T-helper 17 cell (primary cell): ENCODE results near the gene RPL37. TPM values are rescaled to one million over a fixed set of nuclear protein-coding genes. Genes with fewer than 3 reads are reported as not detected.
"Not testable (repeated sequence)": the region's sequence is repeated elsewhere in the genome, so short reads cannot be mapped to it uniquely, and the experiment has no call there.

Experiments used
- ATAC-seq: fragments of 150-1000 bp; cut with Tn5 transposase; 2 replicates; pipeline ENCODE4 v1.10.0; 2021; ENCODE audit warnings: mild to moderate bottlenecking, moderate library complexity
- DNase-seq, 3 donors: peaks; one replicate each; pipeline versions ENCODE4 v3.0.0 to v3.0.0-alpha.2; 2020 to 2021
- H3K9me3 ChIP-seq: one replicate; pipeline ENCODE4 v1.7.0; 2013; ENCODE audit warnings: low read length, mild to moderate bottlenecking; ENCODE audit not compliant: control insufficient read depth, poor library complexity, severe bottlenecking
- H3K27ac Mint-ChIP-seq: one replicate; pipeline ENCODE4 v1.8.0; 2022; ENCODE audit warnings: mild to moderate bottlenecking, moderate library complexity, mixed read lengths
- H3K27me3 Mint-ChIP-seq: one replicate; pipeline ENCODE4 v1.8.0; 2022; ENCODE audit warnings: mixed read lengths
- H3K36me3 Mint-ChIP-seq: one replicate; pipeline ENCODE4 v1.8.0; 2022; ENCODE audit warnings: low read depth, mixed read lengths
- H3K4me1 Mint-ChIP-seq: one replicate; pipeline ENCODE4 v1.8.0; 2022; ENCODE audit warnings: mild to moderate bottlenecking, mixed read lengths
- H3K4me3 Mint-ChIP-seq: one replicate; pipeline ENCODE4 v1.8.0; 2022; ENCODE audit warnings: mild to moderate bottlenecking, moderate library complexity, mixed read lengths
- total RNA-seq, 4 donors: library from RNA in 2 of 4; stranded (reverse) in 2 of 4; gene quantifications; one replicate each; pipeline ENCODE4 v1.2.3 and lab custom pipeline; 2022 to 2026

The RPL37 gene
- total RNA-seq, 2 donors from 2014 or later: 2,267 to 2,325 TPM

- peak within 1 kb of the TSS; percentile 80 for H3K27ac Mint-ChIP-seq
- H3K4me1 Mint-ChIP-seq: peaks cover 26% of the 10 kb centered on the region
- ATAC-seq: peak; percentile 95
Measured at GRCh38 chr5:40798012-40798800, 36.8 kb downstream of the RPL37 start, which contains the start of gene PRKAA1. Gene PRKAA1, minus strand, starts transcription at chr5:40798374. Its CDS starts 185 bp downstream, at chr5:40798189.

GRCh38 chr5:40797273-40798011 lies 37.6 kb downstream of the RPL37 start:
- H3K9me3 ChIP-seq: no peaks in the 10 kb centered on the region
- peak overlapping the region; percentile 80 for H3K27ac Mint-ChIP-seq
- H3K36me3 Mint-ChIP-seq: peaks cover 3% of the 10 kb centered on the region
- peaks cover 29% of the 10 kb centered on the region for H3K4me1 Mint-ChIP-seq
- H3K4me3 Mint-ChIP-seq: peak overlapping the region; percentile 92
- DNase-seq (peak; percentile 50 to 74 (median 66)), ATAC-seq (peak; percentile 38)
- no peaks in the 10 kb centered on the region for H3K27me3 Mint-ChIP-seq

More at GRCh38 chr5:40798012-40798800, 36.8 kb downstream of the RPL37 start, which contains the start of gene PRKAA1:
- H3K36me3 Mint-ChIP-seq: peaks cover 3% of the 10 kb centered on the region
- H3K9me3 ChIP-seq: no peaks in the 10 kb centered on the region
- H3K4me3 Mint-ChIP-seq: peak within 1 kb of the TSS; percentile 92
- peak; percentile 92 for DNase-seq
- no peaks in the 10 kb centered on the region for H3K27me3 Mint-ChIP-seq

- H3K27ac Mint-ChIP-seq: no peak overlapping the region
- no peak overlapping the region for H3K4me3 Mint-ChIP-seq
- peaks cover 34% of the 10 kb centered on the region for H3K4me1 Mint-ChIP-seq
- H3K27me3 Mint-ChIP-seq: no peaks in the 10 kb centered on the region
- DNase-seq (no peak), ATAC-seq (no peak)
- H3K36me3 Mint-ChIP-seq: peaks cover 3% of the 10 kb centered on the region
- H3K9me3 ChIP-seq: no peaks in the 10 kb centered on the region
Measured at GRCh38 chr5:40796487-40796889, 38.5 kb downstream of the RPL37 start.

- not testable (repeated sequence) for H3K36me3 Mint-ChIP-seq, ATAC-seq, H3K27ac Mint-ChIP-seq, H3K27me3 Mint-ChIP-seq, H3K4me3 Mint-ChIP-seq, DNase-seq, H3K9me3 ChIP-seq
- H3K4me1 Mint-ChIP-seq: peaks cover 36% of the 10 kb centered on the region
Measured at GRCh38 chr5:40794877-40795276, 40.1 kb downstream of the RPL37 start.

- not testable (repeated sequence) for H3K4me3 Mint-ChIP-seq, ATAC-seq, H3K9me3 ChIP-seq, H3K27ac Mint-ChIP-seq, DNase-seq, H3K36me3 Mint-ChIP-seq, H3K27me3 Mint-ChIP-seq
- H3K4me1 Mint-ChIP-seq: peaks cover 38% of the 10 kb centered on the region
Measured at GRCh38 chr5:40794340-40794739, 40.7 kb downstream of the RPL37 start.

GRCh38 chr5:40792691-40793090 lies 42.3 kb downstream of the RPL37 start:
- H3K4me1 Mint-ChIP-seq: peaks cover 49% of the 10 kb centered on the region
- not testable (repeated sequence) for DNase-seq, ATAC-seq, H3K27me3 Mint-ChIP-seq, H3K27ac Mint-ChIP-seq, H3K36me3 Mint-ChIP-seq, H3K4me3 Mint-ChIP-seq, H3K9me3 ChIP-seq

GRCh38 chr5:40791715-40792139 lies 43.3 kb downstream of the RPL37 start:
- Mint-ChIP-seq H3K36me3 (peaks cover 7% of the 10 kb centered on the region), H3K4me1 (peaks cover 53% of the 10 kb centered on the region), H3K27me3 (no peaks in the 10 kb centered on the region), H3K4me3 (no peak overlapping the region), H3K27ac (no peak overlapping the region)
- no peaks in the 10 kb centered on the region for H3K9me3 ChIP-seq
- ATAC-seq: no peak
- DNase-seq: no peak

GRCh38 chr5:40790947-40791593 lies 44.0 kb downstream of the RPL37 start:
- H3K4me1 Mint-ChIP-seq: peaks cover 52% of the 10 kb centered on the region
- ATAC-seq (no peak), DNase-seq (no peak)
- H3K36me3 Mint-ChIP-seq: peaks cover 7% of the 10 kb centered on the region
- H3K9me3 ChIP-seq: no peaks in the 10 kb centered on the region
- no peak overlapping the region for H3K27ac Mint-ChIP-seq
- no peak overlapping the region for H3K4me3 Mint-ChIP-seq
- H3K27me3 Mint-ChIP-seq: no peaks in the 10 kb centered on the region

- not testable (repeated sequence) for H3K27ac Mint-ChIP-seq, H3K36me3 Mint-ChIP-seq, H3K4me3 Mint-ChIP-seq, H3K9me3 ChIP-seq, ATAC-seq, DNase-seq, H3K27me3 Mint-ChIP-seq
- H3K4me1 Mint-ChIP-seq: peaks cover 48% of the 10 kb centered on the region
Measured at GRCh38 chr5:40788941-40789340, 46.1 kb downstream of the RPL37 start.

- peaks cover 6% of the 10 kb centered on the region for H3K36me3 Mint-ChIP-seq
- peak overlapping the region; percentile 0 for H3K27ac Mint-ChIP-seq
- no peaks in the 10 kb centered on the region for H3K27me3 Mint-ChIP-seq
- DNase-seq (no peak), ATAC-seq (no peak)
- no peaks in the 10 kb centered on the region for H3K9me3 ChIP-seq
- no peak overlapping the region for H3K4me3 Mint-ChIP-seq
- H3K4me1 Mint-ChIP-seq: peaks cover 39% of the 10 kb centered on the region
Measured at GRCh38 chr5:40787986-40788385, 47.0 kb downstream of the RPL37 start.

- H3K4me3 Mint-ChIP-seq, ATAC-seq, H3K9me3 ChIP-seq, H3K27me3 Mint-ChIP-seq, DNase-seq, H3K36me3 Mint-ChIP-seq: not testable (repeated sequence)
- Mint-ChIP-seq H3K27ac (peak overlapping the region; percentile 79), H3K4me1 (peaks cover 41% of the 10 kb centered on the region)
Measured at GRCh38 chr5:40786664-40787063, 48.4 kb downstream of the RPL37 start.

GRCh38 chr5:40784916-40785315 lies 50.1 kb downstream of the RPL37 start:
- no peak for ATAC-seq
- Mint-ChIP-seq H3K27ac (no peak overlapping the region), H3K4me1 (peaks cover 47% of the 10 kb centered on the region), H3K27me3 (no peaks in the 10 kb centered on the region), H3K36me3 (peaks cover 6% of the 10 kb centered on the region), H3K4me3 (no peak overlapping the region)
- no peak for DNase-seq
- H3K9me3 ChIP-seq: no peaks in the 10 kb centered on the region

GRCh38 chr5:40784027-40784653 lies 50.9 kb downstream of the RPL37 start:
- Mint-ChIP-seq H3K27me3 (no peaks in the 10 kb centered on the region), H3K4me1 (peaks cover 46% of the 10 kb centered on the region), H3K4me3 (no peak overlapping the region), H3K36me3 (peaks cover 6% of the 10 kb centered on the region), H3K27ac (peak overlapping the region; percentile 49)
- DNase-seq (no peak), ATAC-seq (no peak)
- H3K9me3 ChIP-seq: no peaks in the 10 kb centered on the region
